Sciatic nerve (tissue), 2 donors: ENCODE measurements around the gene ASB10. TPM values are rescaled to one million over a fixed set of nuclear protein-coding genes. Genes with fewer than 3 reads are reported as not detected.

Experiments
- ATAC-seq: fragments of 200-7000 bp; cut with Tn5 transposase; one replicate; pipeline ENCODE4 v1.9.1; 2020; ENCODE audit warnings: mild to moderate bottlenecking, moderate library complexity
- DNase-seq: peaks from one replicate; pipeline ENCODE4 v3.0.0-alpha.2; 2020; ENCODE audit warnings: low spot score
- intact Hi-C: fragments of 100-400 bp; cut with DNase I; formaldehyde crosslinking; loops from one replicate; pipeline ENCODE4 v1.14.2; 2022
- total RNA-seq: library from RNA; stranded (reverse); fragmentation: NEBNext Ultra II Directional; extraction: Animal tissue kit (Norgen Biotek cat#: 25700); gene quantifications from one replicate; pipeline ENCODE4 v1.2.1, GENCODE V29; 2021
- donor health status: DM: no; HTN: no; CAD: no.
- donor health status: DM: no; HTN: no; CAD: no.

ASB10 gene
- total RNA-seq, 1 donor from 2014 or later, result not detected

DNA sequence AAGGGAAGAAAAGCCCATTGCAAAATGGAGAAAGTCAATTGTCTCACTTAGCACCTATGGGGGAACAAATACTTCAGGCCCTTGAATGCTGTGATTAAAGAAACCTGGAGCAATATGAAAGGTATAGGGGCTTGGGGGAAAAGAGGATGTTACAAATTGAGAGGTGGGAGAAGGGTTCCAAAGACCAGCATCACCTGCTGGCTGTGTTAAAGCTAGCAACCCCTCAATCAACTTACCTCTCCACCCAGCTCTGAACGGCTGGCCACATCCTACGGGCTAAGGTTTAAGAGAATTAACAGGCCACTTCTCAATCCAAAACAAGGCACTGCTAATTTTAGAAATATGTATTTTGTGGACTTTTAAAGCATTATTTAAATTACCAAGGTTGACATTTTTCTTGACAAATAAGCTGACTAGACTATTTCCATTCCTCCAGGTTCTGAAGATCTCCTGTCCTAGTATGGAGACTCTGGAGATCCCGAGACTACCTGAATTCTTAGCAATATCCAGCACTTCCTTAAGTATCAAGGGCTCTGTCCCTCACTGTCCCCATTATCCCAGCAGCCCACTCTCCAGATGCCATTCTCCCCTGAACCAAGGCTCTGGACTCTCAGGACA is 24.2 kb upstream of the ASB10 start:
- intact Hi-C loops, result no loop called here

DNA sequence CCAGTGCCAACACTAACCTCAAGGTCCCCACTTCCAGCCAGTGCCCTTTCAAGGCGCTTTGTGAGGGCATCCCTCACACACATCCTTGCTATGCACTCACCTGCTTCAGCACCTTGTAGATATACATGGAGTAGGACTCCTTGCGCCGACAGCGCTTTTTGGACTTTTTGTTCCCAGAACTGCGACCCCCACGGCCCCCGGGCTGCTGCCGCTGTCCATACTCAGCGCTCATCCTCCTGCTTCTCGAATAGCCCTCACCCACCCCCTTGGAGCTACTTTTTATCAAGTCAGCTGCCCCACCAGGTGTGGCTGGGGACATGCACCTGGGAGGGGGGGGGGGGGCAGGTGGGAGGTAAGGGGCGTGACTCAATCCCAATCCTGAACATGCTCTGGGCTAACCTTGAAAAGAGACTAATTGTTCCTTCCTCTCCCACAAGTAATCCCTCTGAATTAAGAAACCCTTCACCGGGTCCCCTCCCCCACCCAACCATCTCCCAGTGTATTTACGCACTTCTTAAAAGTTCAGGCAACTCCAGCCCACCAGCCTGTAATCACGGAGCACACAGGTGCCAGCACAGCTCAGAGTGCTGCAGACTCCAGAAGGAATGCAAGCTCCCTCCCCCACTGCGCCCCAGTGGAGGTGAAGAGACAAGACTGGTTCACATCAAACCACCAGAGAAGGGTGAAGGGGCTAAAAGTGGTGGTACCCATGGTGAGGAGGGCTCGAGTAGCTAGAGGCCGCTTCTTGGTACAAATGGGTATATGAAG is 23.2 kb upstream of the ASB10 start, which contains the start of gene H2BK1:
H2BK1 (minus strand) TSS at position 402 of the 768 bp plus-strand sequence; CDS start at position 232, 170 bp downstream.
- no peak for DNase-seq
- ATAC-seq, result no peak
- intact Hi-C loops, result no loop called here

More for the DNA sequence above, 24.2 kb upstream of the ASB10 start:
- ATAC-seq (no peak), DNase-seq (no peak)

DNA sequence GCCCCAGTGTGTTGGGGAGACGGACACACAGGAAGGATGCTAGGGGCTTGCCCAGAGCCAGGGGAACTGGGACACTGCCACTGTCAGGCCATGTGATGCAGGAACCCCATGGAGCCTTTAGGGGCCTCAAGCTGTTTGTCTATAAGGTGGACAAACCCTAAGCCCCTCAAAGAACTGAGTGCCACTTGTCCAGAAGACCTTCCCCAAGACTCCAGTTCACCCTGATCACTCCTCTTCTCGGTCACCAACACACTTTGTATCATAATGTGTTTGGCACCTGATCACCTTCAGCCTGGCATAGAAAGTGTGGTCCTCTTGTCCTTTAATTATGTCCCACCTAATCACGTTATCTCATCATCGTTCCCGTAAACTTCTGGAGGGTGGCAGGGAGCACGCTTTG is 22.5 kb upstream of the ASB10 start:
- intact Hi-C loops, result loop anchor here (5.0 kb wide), 1 partner anchor 1483 kb away; no protein-coding TSS in a partner anchor
- ATAC-seq, result no peak
- DNase-seq, result no peak

DNA sequence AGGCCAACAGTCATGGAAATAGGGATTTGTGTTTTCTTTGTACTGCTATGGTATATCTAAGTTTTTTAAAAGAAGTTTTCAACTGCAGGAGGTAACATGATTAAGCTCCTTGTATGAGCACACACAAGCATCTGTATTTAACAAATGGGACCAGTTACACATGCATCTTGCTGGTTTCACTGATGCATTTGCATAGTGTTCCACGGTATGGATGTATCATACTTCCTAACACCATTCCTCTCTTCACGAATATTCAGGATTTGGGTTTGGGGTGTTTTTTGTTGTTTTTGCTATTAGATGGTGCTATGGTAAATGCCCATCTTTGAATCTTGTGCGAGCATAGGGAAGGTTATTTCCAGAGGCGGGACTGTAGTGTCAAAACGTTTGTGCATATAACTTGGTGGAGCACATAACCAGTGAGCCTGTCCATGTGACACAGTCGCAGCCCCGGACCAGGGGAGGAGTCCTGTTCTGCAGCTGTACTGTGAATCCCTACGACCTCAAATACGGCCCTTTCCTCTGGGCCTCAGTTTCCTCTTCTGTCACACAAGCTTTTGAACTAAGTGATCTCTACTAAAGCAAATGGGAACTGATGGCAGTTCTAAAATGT is 21.3 kb upstream of the ASB10 start:
- ATAC-seq (no peak), DNase-seq (no peak)
- intact Hi-C loops, result loop anchor here (5.0 kb wide), 1 partner anchor 1484 kb away; no protein-coding TSS in a partner anchor

DNA sequence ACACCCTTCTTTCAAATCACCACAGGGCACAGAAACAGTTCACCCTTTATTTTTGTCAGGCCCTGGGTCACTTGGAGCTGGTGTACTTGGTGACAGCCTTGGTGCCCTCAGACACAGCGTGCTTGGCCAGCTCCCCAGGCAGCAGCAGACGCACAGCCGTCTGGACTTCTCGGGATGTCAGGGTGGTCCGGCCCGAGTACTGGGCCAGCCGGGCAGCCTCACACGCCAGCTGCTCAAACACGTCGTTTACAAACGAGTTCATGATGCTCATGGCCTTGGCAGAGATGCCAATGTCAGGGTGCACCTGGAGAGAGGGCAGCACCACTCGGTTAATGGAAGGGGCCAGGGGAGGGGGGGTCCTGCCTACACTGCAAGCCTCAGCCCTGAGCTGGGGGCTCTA is 20.8 kb upstream of the ASB10 start:
- intact Hi-C loops, result loop anchor here (5.0 kb wide), 1 partner anchor 1484 kb away; no protein-coding TSS in a partner anchor
- DNase-seq, result no peak
- no peak for ATAC-seq

DNA sequence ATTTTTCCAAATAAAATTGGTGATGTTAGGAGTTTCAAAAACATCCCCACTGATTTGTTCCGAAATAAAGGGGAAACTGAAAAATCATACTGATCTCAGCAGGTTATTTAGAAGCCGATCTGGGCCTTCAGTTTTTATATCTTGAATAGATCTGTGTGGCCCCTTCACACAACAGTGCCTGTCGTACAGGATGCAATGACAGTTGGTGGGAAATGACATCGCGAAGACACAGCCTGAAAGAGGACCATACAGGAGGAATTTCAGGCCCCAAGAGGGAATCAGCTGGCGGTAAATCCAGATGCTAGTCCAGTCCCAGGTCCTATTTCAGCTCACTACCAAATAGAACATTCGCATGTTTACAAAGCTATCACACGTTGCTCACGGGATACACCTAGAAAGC is 20.3 kb upstream of the ASB10 start:
- no peak for ATAC-seq

DNA sequence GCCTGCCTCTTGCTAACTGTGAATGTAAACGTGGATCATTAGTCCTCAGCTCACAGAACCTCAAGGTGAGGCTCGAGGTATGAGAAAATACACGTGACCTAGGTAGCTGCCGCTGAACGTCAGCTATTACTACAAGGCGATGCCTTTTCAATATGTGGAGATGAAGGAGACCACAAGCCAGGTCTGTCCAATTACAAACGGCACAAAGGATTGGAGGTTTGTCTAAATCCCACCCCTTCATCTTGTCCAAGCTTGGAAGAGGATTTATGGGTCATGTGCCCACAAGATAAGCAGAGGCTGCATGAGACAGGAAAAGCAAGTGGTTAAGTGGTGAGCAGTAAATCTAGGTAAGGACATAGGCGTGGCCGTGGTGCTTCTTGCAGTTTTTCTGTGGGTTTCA is 19.9 kb upstream of the ASB10 start:
- intact Hi-C loops, result loop anchor here (5.0 kb wide), 1 partner anchor 1485 kb away; no protein-coding TSS in a partner anchor
- DNase-seq, result no peak
- ATAC-seq, result no peak

More for the DNA sequence above, 20.3 kb upstream of the ASB10 start:
- DNase-seq, result no peak
- intact Hi-C loops, result loop anchor here (5.0 kb wide), 1 partner anchor 1485 kb away; no protein-coding TSS in a partner anchor

DNA sequence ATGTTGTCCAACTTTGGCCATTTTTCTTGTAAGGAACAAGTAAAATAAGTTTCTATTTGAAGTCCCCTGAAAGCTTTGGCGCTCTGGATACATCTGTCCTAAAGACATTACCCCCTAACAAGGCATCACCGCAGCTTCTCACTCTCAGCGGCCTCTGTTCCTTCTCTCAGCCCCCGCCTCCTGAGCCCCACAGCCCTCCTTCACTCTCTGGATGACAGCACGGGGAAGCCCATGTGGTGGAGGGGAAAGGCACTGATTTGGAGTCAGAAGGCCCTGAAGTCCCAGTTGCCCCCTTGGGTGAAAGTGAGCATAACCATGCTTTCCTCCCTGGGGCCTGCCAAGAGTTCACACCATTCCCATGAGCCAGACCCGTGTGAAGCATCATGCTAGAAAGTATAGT is 18.7 kb upstream of the ASB10 start:
- DNase-seq (no peak), ATAC-seq (no peak)
- intact Hi-C loops, result loop anchor here (5.0 kb wide), 1 partner anchor 1487 kb away; no protein-coding TSS in a partner anchor

DNA sequence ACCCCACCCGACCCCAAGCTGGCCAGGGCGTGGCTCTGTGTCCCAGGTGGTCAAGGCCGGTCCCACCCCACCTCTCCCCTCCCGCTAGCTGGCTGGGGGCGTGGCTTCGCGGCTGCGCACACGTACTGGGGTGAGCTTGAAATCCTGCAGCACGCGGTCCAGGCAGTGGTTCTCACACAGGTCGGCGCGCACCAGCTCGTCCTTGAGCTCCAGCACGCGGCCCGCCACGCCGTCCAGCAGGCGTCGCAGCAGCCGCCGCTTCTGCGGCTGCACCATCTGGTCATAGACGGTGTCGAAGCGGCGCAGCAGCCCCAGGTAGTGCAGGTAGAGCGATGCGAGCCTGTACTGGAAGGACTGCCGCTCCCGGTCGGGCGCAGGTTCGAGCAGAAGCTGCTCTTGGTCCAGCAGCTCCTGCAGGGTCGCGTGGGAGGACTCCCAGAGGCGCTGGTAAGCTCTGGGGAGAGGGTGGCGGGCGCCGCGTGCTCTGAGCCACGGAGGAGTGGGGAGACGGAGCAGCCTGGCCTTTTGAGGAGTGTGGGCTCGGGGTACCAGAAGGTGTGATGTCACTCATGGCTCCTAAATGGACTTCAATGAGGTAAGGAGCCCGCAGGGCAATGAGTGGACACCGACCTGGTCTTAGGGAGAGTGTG is 17.5 kb upstream of the ASB10 start:
- intact Hi-C loops, result loop anchor here (5.0 kb wide), 1 partner anchor 1488 kb away; no protein-coding TSS in a partner anchor
- ATAC-seq (no peak), DNase-seq (no peak)

DNA sequence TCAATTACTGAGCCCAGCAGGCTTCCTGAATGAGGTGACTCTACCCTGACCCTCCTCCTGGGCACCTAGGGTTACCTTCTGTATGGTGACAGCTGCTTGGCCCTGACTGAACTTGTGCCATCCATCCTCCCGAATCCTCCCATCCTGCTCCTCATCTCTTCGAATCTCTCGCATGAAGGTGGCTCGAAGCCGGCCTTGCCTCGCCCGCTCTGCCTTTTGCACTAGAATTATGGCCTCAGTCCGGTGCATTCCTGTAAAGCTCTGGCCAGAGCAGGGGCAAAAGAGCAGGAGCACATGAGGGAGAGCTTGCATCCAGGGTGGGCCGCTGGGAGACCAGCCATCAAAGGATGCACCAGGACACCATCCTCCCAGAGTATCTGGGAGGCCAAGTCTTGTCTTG is 15.8 kb upstream of the ASB10 start:
- DNase-seq, result no peak
- ATAC-seq, result no peak
- intact Hi-C loops, result no loop called here

DNA sequence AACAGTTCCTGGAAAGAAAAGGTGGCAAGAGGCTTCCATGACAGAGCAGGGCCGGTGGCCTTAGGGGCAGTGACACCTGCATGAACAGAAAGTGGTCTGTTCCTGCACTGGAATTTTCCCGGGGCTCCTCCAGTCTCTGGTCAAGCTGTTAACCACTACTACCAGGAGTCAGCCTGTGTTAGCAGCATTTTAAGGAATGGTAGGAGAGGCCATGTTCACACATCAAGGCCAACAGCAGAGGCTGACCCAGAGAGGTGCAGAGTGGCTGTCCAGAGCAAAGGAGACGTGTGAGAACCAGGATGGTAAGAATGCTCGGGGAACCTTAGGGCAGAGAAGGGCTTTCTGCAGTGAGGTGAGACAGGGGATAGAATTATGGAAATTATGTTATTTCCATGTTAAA is 14.7 kb upstream of the ASB10 start:
- DNase-seq, result no peak
- no peak for ATAC-seq
- intact Hi-C loops, result no loop called here

DNA sequence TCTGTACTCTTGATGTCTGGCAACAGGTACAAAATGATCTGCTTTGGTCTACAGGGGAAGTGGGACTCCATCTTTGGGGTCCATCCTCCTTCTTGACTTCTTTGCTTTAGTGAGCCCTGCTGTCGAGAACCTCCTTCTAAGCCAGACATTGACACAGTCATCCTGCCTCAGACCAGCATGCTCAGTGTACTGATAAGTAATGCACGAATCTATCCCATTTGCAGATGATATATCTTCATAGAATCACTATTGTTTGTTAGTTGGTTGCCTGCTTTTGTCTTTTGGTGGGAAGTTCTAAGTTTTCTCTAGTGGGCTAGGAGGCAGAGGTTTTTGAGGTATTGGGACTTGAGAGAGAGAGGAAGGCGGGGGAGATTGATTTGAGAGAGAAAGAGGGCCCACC is 14.3 kb upstream of the ASB10 start:
- intact Hi-C loops, result no loop called here
- DNase-seq (no peak), ATAC-seq (no peak)

DNA sequence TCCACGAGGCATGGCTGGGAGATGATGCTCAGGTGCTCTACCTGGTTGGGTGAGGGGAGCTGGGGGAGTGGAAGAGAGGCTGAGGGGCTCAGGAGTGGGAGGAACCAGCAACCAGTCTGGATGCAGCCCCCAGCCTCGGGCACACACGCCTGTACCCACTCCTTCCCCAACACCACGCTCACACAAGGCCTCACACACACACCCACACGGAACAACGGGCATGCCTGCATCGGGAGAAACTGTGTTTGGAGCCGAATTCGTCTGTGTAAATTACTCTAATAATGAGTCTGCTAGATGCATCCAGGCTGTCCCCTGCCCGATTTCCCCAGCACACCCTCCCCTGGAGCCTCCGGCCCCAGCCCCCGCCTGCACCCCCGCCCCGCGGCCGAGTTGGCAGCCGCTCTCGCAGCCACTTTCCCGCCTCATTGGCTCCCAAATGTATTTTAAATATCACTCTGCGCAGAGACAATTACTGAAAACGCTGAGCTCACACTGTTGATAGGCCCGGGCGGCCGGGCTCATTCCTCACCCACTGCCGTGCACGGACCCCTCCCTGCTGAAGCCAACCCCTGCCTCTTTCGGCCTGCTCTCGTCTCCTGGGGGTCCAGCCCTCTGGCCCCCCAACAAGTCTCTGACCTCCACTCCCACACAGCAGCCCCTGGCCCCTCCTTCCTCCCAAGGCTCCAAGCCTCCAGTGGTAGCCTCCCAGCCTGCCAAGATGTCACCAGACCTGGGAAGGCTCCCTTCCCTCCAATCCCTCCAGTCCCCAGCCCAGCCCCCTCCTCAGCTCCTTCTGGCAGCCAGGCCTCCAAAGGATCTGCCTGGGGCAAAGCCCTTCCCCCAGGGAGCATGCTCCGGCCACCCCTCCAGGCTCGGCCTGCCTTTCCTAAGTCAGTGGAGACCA is 12.1 kb upstream of the ASB10 start:
- peak; percentile 43 for ATAC-seq

DNA sequence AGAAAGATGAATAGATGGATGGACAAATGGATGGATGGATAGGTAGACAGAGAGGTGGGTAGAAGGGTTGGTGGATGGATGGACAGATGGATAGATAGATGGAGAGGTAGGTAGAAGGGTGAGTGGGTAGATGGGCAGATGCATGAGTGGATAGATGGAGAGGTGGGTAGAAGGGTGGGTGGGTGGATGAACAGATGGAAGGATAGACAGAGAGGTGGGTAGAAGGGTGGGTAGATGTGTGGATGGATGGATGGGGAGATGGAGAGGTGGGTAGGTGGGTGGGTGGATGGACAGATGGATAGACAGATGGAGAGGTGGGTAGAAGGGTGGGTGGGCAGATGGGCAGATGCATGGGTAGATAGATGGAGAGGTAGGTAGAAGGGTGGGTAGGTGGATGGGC is 10.9 kb upstream of the ASB10 start:
- ATAC-seq (no peak), DNase-seq (no peak)
- intact Hi-C loops, result no loop called here

More for the DNA sequence above, 12.1 kb upstream of the ASB10 start:
- intact Hi-C loops, result no loop called here
- DNase-seq, result no peak

DNA sequence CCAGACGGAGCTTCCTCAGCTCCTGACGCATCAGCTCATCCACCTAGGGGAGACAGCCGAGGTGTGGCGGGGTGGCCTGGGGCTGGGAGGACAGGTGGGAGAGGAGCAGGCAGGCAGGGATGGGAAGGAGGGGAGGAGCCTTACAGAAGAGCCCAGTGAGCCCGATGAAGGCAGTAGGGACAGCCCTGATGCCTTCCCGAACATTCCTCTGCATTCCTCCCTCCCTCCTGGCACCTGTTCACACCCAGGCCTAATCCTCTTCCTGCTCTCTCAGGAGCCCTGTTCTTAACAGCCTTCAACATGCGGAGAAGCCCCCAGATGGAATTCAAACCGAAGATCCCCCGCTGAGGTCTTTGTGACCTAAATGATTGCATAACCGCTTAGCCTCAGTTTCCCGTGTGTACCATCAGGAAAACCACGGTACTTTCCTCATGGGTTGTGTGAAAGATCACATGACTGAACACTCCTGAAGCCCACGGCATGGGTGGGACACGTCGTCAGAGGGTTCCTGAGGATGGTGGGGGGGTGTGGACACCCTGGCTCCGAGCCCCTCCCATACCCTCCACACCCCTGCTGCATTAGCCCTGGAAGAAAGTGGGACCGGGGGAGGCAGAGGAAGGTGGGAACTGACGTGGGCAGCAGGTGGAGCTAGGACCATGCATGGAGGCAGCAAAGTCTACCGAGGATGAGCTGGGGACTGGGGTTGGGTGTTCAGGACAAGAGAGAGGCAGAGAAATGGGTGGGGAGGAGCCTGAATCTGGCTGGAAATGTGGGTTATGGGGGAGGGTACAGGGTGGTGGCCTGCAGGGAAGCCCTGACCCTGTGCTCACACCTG is 8.8 kb upstream of the ASB10 start:
- intact Hi-C loops, result no loop called here
- no peak for ATAC-seq
- no peak for DNase-seq

DNA sequence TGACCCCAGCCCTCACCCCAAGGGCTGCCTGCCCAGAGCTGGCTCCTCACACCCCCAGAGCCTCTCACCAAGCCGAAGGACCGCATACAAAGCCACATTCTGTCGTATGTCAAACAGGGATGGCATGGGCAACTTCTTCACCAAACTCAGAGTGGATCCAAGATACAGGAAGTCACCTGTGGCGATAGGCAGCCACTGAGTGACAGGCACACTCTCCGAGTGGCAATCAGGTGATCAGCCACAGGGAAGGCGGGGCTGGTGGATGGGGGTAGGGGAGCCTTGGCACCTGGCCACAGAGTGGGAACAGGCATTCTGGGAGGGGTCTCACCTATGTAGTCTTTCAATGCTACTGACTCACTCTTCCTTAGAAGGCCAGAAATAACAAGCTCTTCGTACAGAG is 7.1 kb upstream of the ASB10 start:
- ATAC-seq, result no peak
- intact Hi-C loops, result no loop called here
- DNase-seq, result no peak

DNA sequence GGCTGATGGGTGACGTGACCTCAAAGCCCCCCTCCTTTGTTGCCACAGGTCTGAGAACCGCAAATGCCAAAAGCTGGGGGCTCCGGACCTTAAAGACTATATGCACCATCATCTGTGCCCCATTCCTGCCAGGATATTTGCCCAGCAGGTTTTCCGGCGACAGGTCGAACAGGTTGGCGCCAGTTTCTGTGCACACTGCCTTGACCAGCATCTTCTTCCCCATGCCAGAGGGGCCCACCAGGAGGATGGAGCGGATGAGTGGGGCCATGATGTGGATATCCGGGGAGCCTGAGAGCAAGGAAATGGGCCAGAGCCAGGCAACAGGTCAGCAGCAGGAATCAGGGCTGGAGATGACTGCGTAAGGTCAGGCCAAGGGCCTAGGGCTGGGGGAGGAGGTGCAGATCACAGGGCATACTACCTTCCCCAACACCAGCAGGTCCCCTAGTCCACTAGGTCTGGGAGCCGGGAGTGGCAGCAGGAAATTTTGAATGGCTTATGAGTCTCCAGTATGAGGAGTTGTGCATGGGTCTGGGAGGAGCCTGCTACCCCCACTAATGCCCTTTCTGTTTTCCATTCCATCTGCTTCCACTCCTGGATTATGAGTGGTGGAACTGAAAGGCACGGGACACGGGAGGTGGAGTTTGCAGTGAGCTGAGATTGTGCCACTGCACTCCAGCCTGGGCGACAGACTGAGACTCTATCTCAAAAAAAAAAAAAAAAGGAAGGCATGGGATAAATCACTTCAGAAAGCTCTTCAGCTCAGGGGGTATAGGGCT is 6.3 kb upstream of the ASB10 start:
- DNase-seq (no peak), ATAC-seq (no peak)
- intact Hi-C loops, result no loop called here
